ENCODE results near the gene KLHL22. TPM values are rescaled to one million over a fixed set of nuclear protein-coding genes. Genes with fewer than 3 reads are reported as not detected.

Gene KLHL22
- total RNA-seq, 1 donor from 2014 or later: 14.3 TPM

DNA sequence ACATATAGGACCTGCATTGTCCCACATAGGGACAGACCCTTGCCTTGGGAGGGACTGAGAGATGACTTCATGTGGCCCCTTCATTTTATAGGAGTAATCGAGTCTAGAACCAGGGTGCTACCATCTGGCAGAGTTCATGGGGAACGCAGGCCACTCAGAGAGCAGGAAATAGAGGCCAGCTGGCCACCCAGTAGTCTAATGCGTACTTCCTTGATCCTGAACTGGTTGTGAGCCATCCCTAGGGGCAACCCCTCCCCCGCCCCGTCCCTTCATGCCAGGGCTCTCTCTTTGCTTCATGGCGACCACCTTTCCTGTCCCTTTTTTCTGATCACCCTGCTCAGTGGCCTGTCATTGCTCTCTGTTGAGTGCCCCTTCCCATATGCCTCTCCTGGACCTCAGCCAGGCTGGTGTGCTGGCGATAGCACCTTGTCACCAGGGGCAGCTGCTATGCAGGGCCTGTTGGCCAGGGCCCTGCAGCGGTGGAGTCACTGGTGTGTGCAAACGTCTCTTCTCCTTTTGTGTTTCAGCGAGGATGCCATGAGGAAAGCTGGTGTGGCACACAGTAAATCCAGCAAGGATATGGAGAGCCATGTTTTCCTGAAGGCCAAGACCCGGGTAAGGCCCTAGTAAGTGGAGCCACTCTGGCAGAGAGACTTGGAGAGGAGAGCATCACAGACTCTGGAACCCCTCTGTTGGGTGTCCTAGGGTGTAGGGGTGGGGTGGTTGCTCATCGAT is 41.2 kb upstream of the KLHL22 start:
- H3K9me3 ChIP-seq (ENCODE audit: low read depth): no peaks in the 10 kb centered on the region
- Mint-ChIP-seq H3K4me3 (no peak overlapping the region), H3K27ac (peak overlapping the region; percentile 74), H3K36me3 (peaks cover 29% of the 10 kb centered on the region), H3K27me3 (ENCODE audit: insufficient read depth, low read depth) (no peaks in the 10 kb centered on the region), H3K4me1 (peaks cover 15% of the 10 kb centered on the region), H3K9me3 (no peaks in the 10 kb centered on the region)
- H3K4me2 ChIP-seq: no peak overlapping the region
- no peak overlapping the region for H3K9ac ChIP-seq
- H3K4me3 ChIP-seq: no peak overlapping the region
- H3K27me3 ChIP-seq: no peaks in the 10 kb centered on the region
- peaks cover 18% of the 10 kb centered on the region for H4K20me1 ChIP-seq (ENCODE audit: low read depth)
- no peak overlapping the region for H2AFZ ChIP-seq (replicated peaks)
- no peaks in the 10 kb centered on the region for H3F3A ChIP-seq (ENCODE audit: low read depth)
- no peak overlapping the region for H3K27ac ChIP-seq
- H3K4me1 ChIP-seq: peaks cover 16% of the 10 kb centered on the region
- peaks cover 4% of the 10 kb centered on the region for H3K36me3 ChIP-seq
- peaks cover 36% of the 10 kb centered on the region for H3K79me2 ChIP-seq (ENCODE audit: low read depth)
- TF ChIP-seq EZH2phosphoT487 (IDR thresholded peaks at IDR 0.05) (no peak), EZH2 (IDR thresholded peaks at IDR 0.05) (no peak)
- TF ChIP-seq, protein P1, sequence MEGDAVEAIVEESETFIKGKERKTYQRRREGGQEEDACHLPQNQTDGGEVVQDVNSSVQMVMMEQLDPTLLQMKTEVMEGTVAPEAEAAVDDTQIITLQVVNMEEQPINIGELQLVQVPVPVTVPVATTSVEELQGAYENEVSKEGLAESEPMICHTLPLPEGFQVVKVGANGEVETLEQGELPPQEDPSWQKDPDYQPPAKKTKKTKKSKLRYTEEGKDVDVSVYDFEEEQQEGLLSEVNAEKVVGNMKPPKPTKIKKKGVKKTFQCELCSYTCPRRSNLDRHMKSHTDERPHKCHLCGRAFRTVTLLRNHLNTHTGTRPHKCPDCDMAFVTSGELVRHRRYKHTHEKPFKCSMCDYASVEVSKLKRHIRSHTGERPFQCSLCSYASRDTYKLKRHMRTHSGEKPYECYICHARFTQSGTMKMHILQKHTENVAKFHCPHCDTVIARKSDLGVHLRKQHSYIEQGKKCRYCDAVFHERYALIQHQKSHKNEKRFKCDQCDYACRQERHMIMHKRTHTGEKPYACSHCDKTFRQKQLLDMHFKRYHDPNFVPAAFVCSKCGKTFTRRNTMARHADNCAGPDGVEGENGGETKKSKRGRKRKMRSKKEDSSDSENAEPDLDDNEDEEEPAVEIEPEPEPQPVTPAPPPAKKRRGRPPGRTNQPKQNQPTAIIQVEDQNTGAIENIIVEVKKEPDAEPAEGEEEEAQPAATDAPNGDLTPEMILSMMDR (IDR thresholded peaks at IDR 0.05): no peak
- no peak for DNase-seq (ENCODE audit: low spot score)

GRCh38 chr22:20533879-20534265 is 38.3 kb upstream of the KLHL22 start:
- Histone ChIP-seq H3K4me2 (no peak overlapping the region), H4K20me1 (ENCODE audit: low read depth) (peaks cover 38% of the 10 kb centered on the region), H3K4me3 (no peak overlapping the region), H3K9me3 (ENCODE audit: low read depth) (no peaks in the 10 kb centered on the region), H3K79me2 (ENCODE audit: low read depth) (peaks cover 55% of the 10 kb centered on the region), H3K27me3 (no peaks in the 10 kb centered on the region), H3K36me3 (no peaks in the 10 kb centered on the region), H3K4me1 (peaks cover 32% of the 10 kb centered on the region), H3K9ac (no peak overlapping the region), H3F3A (ENCODE audit: low read depth) (peaks cover 9% of the 10 kb centered on the region), H3K27ac (no peak overlapping the region), H2AFZ (replicated peaks) (no peak overlapping the region)
- Mint-ChIP-seq H3K27ac (peak overlapping the region; percentile 36), H3K9me3 (no peaks in the 10 kb centered on the region), H3K36me3 (peaks cover 19% of the 10 kb centered on the region), H3K4me3 (no peak overlapping the region), H3K27me3 (ENCODE audit: insufficient read depth, low read depth) (no peaks in the 10 kb centered on the region), H3K4me1 (peaks cover 27% of the 10 kb centered on the region)
- DNase-seq (ENCODE audit: low spot score): no peak
- TF ChIP-seq, protein P1 (IDR thresholded peaks at IDR 0.05): no peak
- TF ChIP-seq EZH2phosphoT487 (IDR thresholded peaks at IDR 0.05): no peak

- H3F3A ChIP-seq (ENCODE audit: low read depth): peaks cover 9% of the 10 kb centered on the region
- no peak for DNase-seq (ENCODE audit: low spot score)
- Mint-ChIP-seq H3K27ac (peak overlapping the region; percentile 74), H3K4me3 (no peak overlapping the region), H3K36me3 (peaks cover 17% of the 10 kb centered on the region), H3K27me3 (ENCODE audit: insufficient read depth, low read depth) (no peaks in the 10 kb centered on the region), H3K4me1 (peaks cover 27% of the 10 kb centered on the region), H3K9me3 (no peaks in the 10 kb centered on the region)
- H3K27me3 ChIP-seq: no peaks in the 10 kb centered on the region
- H3K4me2 ChIP-seq: peak overlapping the region; percentile 11
- peaks cover 61% of the 10 kb centered on the region for H3K79me2 ChIP-seq (ENCODE audit: low read depth)
- H3K4me3 ChIP-seq: no peak overlapping the region
- peaks cover 32% of the 10 kb centered on the region for H3K4me1 ChIP-seq
- H3K27ac ChIP-seq: no peak overlapping the region
- TF ChIP-seq, protein P1 (IDR thresholded peaks at IDR 0.05): no peak
- TF ChIP-seq EZH2phosphoT487 (IDR thresholded peaks at IDR 0.05) (no peak), EZH2 (IDR thresholded peaks at IDR 0.05) (no peak)
- H2AFZ ChIP-seq (replicated peaks): no peak overlapping the region
- H3K9ac ChIP-seq: no peak overlapping the region
- no peaks in the 10 kb centered on the region for H3K36me3 ChIP-seq
- peaks cover 38% of the 10 kb centered on the region for H4K20me1 ChIP-seq (ENCODE audit: low read depth)
- no peaks in the 10 kb centered on the region for H3K9me3 ChIP-seq (ENCODE audit: low read depth)
These were observed 37.7 kb upstream of the KLHL22 start for GRCh38 chr22:20533095-20533878.
